Measurements from ENCODE around the gene CBFA2T3.

DNA sequence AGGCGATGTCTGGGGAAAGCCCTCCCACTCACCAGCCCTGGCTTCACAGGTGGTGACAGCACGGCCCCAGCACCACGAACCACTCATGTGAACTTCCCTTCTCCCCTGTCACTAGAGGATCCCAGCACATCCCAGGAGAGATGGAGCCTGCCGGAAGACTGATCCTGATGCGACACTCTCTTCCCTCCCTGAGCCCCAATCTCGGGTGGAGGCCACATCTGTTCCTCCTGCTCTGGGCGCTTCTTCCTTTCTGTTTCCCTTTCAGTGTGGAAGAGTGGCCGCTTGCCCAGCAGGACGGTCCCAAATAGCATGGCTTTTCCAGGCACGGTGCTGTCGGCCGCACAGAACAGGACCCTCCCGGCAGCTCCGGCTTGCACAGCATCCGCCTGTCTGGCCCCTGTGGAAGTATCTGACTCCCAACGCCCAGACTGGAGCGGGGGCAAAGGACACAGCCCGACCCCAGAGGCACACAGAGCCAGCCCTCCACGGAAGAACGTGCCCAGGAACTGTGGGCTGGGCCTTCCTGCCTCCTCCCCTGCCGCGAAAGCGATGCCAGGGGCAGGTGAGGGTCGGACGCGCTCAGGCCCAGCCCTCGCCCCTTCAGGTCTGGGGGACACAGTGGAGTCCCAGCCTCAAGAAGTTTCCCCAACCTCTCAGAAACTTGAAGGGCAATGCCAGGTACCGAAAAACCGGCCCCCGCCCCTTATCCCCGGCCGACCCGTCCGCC lies 37.6 kb downstream of the CBFA2T3 start:
- TF ChIP-seq POLR2A (IDR thresholded peaks at IDR 0.05; ENCODE audit: low read length) (no peak), GATA1 (IDR thresholded peaks at IDR 0.05; ENCODE audit: low read depth, low read length) (no peak)

Measured in erythroblast (primary cell).